ACC112 (cell line): ENCODE data around the gene CNTN2.

Source experiments
- H2AFZ ChIP-seq: fragments of 200-600 bp; sonication (generic); one replicate; pipeline ENCODE4 v1.6.0; 2017; ENCODE audit warnings: antibody characterized with exemption, low read length; ENCODE audit not compliant: unreplicated experiment
- H3K27ac ChIP-seq: fragments of 200-600 bp; sonication (generic); 2 replicates; pipeline ENCODE4 v1.5.1; 2014; ENCODE audit warnings: low read depth, mild to moderate bottlenecking, antibody characterized with exemption, low read length, moderate library complexity
- H3K27me3 ChIP-seq: fragments of 200-600 bp; sonication (generic); 2 replicates; pipeline ENCODE4 v1.6.1; 2014; ENCODE audit warnings: mild to moderate bottlenecking, antibody characterized with exemption, low read length, moderate library complexity, mixed read lengths; ENCODE audit not compliant: insufficient read depth
- H3K36me3 ChIP-seq: fragments of 200-600 bp; sonication (generic); 2 replicates; pipeline ENCODE4 v1.6.1; 2016; ENCODE audit warnings: mild to moderate bottlenecking, antibody characterized with exemption, low read length, moderate library complexity, mixed read lengths; ENCODE audit not compliant: insufficient read depth
- H3K4me1 ChIP-seq: fragments of 200-600 bp; sonication (generic); one replicate; pipeline ENCODE4 v1.6.1; 2016; ENCODE audit warnings: low read length, mixed read lengths; ENCODE audit not compliant: insufficient read depth, unreplicated experiment, control insufficient read depth
- H3K4me3 ChIP-seq: fragments of 200-600 bp; sonication (generic); 2 replicates; pipeline ENCODE4 v1.5.1; 2014; ENCODE audit warnings: mild to moderate bottlenecking, low read depth, low read length
- H3K79me2 ChIP-seq: fragments of 200-600 bp; sonication (generic); one replicate; pipeline ENCODE4 v1.6.0; 2016; ENCODE audit warnings: low read length; ENCODE audit not compliant: control insufficient read depth, unreplicated experiment, insufficient read depth

Gene CNTN2

DNA sequence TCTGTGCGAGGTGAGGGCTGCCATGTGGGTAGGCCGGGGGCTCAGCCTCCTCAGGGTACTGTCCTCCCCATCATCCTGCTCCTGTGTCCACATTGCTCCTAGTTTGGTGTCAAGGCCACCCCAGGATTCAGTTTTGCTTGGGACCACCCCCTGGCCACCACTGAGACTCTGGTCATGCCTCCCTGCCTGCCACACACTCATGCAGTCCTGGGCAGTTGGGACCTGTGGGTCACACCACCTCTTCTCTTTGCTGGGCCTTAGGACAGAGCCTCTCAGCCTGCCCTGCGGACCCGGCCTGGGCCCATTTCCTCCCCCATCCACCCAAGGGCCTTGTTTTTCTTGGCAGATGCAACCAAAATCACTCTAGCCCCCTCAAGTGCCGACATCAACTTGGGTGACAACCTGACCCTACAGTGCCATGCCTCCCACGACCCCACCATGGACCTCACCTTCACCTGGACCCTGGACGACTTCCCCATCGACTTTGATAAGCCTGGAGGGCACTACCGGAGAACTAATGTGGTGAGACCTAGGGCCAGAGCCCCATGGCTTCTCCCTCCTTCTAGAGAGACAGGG lies 21.8 kb downstream of the CNTN2 start:
- Histone ChIP-seq H3K4me3 (no peak overlapping the region), H3K4me1 (no peaks in the 10 kb centered on the region), H2AFZ (no peak overlapping the region), H3K36me3 (no peaks in the 10 kb centered on the region), H3K27ac (no peak overlapping the region), H3K27me3 (no peaks in the 10 kb centered on the region), H3K79me2 (no peaks in the 10 kb centered on the region)

DNA sequence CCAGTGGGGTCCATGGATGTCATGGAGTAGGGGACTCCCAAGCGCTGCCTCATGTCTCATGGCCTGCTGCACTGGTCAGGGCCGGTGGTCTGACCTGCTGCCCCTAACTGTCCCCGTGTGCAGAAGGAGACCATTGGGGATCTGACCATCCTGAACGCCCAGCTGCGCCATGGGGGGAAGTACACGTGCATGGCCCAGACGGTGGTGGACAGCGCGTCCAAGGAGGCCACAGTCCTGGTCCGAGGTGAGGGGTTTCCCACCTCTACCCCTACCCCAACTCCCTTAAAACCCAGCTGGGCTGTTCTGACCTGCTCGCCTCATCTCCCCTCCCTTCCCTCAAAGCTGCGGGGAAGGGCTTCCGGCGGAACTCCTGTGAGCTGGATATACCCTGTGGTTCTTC lies 22.7 kb downstream of the CNTN2 start:
- Histone ChIP-seq H3K27me3 (no peaks in the 10 kb centered on the region), H3K79me2 (no peaks in the 10 kb centered on the region), H3K4me1 (no peaks in the 10 kb centered on the region), H2AFZ (no peak overlapping the region), H3K4me3 (no peak overlapping the region), H3K27ac (no peak overlapping the region), H3K36me3 (no peaks in the 10 kb centered on the region)

GRCh38 chr1:205066141-205066818 lies 23.3 kb downstream of the CNTN2 start:
- no peak overlapping the region for H2AFZ ChIP-seq
- H3K4me1 ChIP-seq, result no peaks in the 10 kb centered on the region
- H3K79me2 ChIP-seq, result no peaks in the 10 kb centered on the region
- no peaks in the 10 kb centered on the region for H3K36me3 ChIP-seq
- H3K27me3 ChIP-seq, result no peaks in the 10 kb centered on the region
- no peak overlapping the region for H3K4me3 ChIP-seq
- H3K27ac ChIP-seq, result no peak overlapping the region

DNA sequence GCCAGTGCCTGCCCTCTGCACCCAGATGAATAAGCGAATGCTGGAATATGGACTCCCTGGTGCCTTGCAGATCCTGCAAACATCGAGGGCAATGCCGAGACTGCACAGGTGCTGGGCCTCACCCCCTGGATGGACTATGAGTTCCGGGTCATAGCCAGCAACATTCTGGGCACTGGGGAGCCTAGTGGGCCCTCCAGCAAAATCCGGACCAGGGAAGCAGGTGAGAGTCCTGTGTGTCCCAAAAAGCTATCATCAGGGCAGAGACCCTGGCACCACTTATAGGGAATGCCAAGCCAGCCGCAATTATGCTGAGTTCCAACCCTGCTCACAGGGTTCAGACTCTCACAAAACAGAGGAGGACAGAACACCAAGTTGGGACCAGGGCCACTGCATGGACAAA lies 24.0 kb downstream of the CNTN2 start:
- H3K36me3 ChIP-seq, result no peaks in the 10 kb centered on the region
- H3K4me1 ChIP-seq, result no peaks in the 10 kb centered on the region
- H2AFZ ChIP-seq, result no peak overlapping the region
- H3K27ac ChIP-seq, result no peak overlapping the region
- no peaks in the 10 kb centered on the region for H3K79me2 ChIP-seq
- H3K27me3 ChIP-seq, result no peaks in the 10 kb centered on the region
- H3K4me3 ChIP-seq, result no peak overlapping the region

GRCh38 chr1:205068001-205068400 lies 25.0 kb downstream of the CNTN2 start:
- H3K27ac ChIP-seq, result no peak overlapping the region
- no peak overlapping the region for H2AFZ ChIP-seq
- no peaks in the 10 kb centered on the region for H3K27me3 ChIP-seq
- H3K36me3 ChIP-seq, result no peaks in the 10 kb centered on the region
- no peak overlapping the region for H3K4me3 ChIP-seq
- H3K79me2 ChIP-seq, result no peaks in the 10 kb centered on the region
- H3K4me1 ChIP-seq, result no peaks in the 10 kb centered on the region

DNA sequence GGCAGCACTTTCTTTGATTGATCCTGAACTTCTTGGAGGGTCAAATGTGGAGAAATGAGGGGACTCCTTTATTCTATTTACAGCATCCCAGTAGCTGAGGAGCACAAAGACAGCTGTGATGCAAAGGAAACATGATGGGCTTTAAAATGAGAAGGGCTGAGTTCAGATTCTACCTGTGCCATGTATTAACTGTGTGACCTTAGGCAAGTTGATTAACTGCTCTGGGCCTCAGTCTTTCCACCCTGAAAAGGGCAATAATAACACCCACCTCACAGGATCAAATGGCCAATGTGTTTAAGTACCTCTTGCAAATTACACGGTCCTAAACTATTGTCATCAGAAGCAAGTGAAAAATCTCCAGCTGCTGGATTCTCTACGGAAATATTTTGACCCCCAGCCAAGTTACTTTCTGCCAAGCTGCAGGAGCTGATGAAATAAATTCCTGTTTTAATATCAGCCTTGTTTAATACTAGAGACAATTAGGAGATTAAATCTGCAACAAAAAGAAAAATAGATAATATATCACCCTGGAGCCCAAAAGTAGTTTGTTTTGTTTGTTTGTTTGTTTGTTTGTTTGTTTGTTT lies 25.5 kb downstream of the CNTN2 start:
- no peak overlapping the region for H2AFZ ChIP-seq
- H3K4me3 ChIP-seq, result no peak overlapping the region

DNA sequence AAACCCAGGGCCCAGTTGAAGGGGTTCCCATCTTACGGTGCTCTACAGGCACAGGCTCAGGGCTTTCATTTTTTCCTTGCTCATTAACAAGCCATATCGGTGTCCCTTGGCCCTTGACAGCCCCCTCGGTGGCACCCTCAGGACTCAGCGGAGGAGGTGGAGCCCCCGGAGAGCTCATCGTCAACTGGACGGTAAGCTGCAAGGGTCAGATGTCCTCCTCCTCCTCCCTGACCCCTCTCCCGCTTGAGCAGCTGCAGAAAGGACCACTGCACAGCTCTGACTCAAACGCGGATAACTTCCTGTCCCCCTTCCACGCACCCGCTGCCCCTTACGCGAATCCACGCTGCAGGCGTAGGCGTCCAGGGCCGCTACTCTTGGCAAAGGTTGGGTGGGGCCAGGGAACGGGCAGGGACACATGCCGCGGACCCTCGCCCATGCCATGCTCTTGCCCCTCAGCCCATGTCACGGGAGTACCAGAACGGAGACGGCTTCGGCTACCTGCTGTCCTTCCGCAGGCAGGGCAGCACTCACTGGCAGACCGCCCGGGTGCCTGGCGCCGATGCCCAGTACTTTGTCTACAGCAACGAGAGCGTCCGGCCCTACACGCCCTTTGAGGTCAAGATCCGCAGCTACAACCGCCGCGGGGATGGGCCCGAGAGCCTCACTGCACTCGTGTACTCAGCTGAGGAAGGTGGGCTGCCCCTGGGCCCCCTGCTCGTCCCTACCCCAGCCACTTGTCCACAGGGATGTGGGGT lies 26.5 kb downstream of the CNTN2 start:
- no peak overlapping the region for H3K27ac ChIP-seq
- H3K36me3 ChIP-seq, result no peaks in the 10 kb centered on the region
- no peaks in the 10 kb centered on the region for H3K27me3 ChIP-seq
- H3K4me1 ChIP-seq, result peaks cover 4% of the 10 kb centered on the region
- H2AFZ ChIP-seq, result no peak overlapping the region
- H3K4me3 ChIP-seq, result no peak overlapping the region
- no peaks in the 10 kb centered on the region for H3K79me2 ChIP-seq

More for the DNA sequence above, 25.5 kb downstream of the CNTN2 start:
- Histone ChIP-seq H3K4me1 (peaks cover 4% of the 10 kb centered on the region), H3K27me3 (no peaks in the 10 kb centered on the region), H3K27ac (no peak overlapping the region), H3K79me2 (no peaks in the 10 kb centered on the region), H3K36me3 (no peaks in the 10 kb centered on the region)

- peaks cover 4% of the 10 kb centered on the region for H3K4me1 ChIP-seq
- no peak overlapping the region for H2AFZ ChIP-seq
- no peaks in the 10 kb centered on the region for H3K36me3 ChIP-seq
- H3K4me3 ChIP-seq, result no peak overlapping the region
- H3K27ac ChIP-seq, result no peak overlapping the region
- no peaks in the 10 kb centered on the region for H3K27me3 ChIP-seq
- H3K79me2 ChIP-seq, result no peaks in the 10 kb centered on the region
Measured at GRCh38 chr1:205071028-205071409, 28.0 kb downstream of the CNTN2 start.

- H3K4me3 ChIP-seq, result no peak overlapping the region
- H2AFZ ChIP-seq, result no peak overlapping the region
- no peaks in the 10 kb centered on the region for H3K27me3 ChIP-seq
- no peaks in the 10 kb centered on the region for H3K79me2 ChIP-seq
- H3K4me1 ChIP-seq, result peaks cover 4% of the 10 kb centered on the region
- no peak overlapping the region for H3K27ac ChIP-seq
- no peaks in the 10 kb centered on the region for H3K36me3 ChIP-seq
Measured at GRCh38 chr1:205071801-205072200, 28.8 kb downstream of the CNTN2 start.

DNA sequence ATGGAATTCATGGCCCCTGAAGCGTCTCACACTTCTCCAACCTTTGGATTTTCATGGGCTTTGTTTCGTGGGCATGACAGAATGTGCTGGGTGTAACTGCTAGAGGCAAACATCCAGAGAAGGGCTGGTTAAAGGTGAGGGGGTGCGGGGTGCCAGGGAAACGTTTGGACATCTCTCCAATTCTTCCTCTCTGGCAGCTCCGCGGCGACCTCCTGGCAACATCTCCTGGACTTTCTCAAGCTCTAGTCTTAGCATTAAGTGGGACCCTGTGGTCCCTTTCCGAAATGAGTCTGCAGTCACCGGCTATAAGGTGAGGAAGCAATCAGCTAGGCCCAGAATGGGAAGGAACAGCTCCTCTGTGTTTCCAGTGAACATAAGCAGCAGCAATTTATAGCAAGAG lies 29.3 kb downstream of the CNTN2 start:
- Histone ChIP-seq H3K27me3 (no peaks in the 10 kb centered on the region), H2AFZ (no peak overlapping the region), H3K4me3 (no peak overlapping the region), H3K27ac (no peak overlapping the region), H3K79me2 (no peaks in the 10 kb centered on the region), H3K36me3 (no peaks in the 10 kb centered on the region), H3K4me1 (peaks cover 4% of the 10 kb centered on the region)
